ENCODE measurements around the gene B4GALT5. TPM values are rescaled to one million over a fixed set of nuclear protein-coding genes. Genes with fewer than 3 reads are reported as not detected.

Gene B4GALT5
- polyA plus RNA-seq, 3 donors, result 2.4 to 18.3 (median 2.7) TPM

GRCh38 chr20:49759266-49759950 is 45.7 kb upstream of the B4GALT5 start:
- H3K27ac Mint-ChIP-seq, result no peak overlapping the region
- Histone ChIP-seq H3K27me3 (ENCODE audit: control insufficient read depth in 2 of 2, insufficient read depth in 2 of 2, low read length in 2 of 2) (no peaks in the 10 kb centered on the region), H3K4me1 (ENCODE audit: control insufficient read depth in 1 of 2, insufficient read depth in 2 of 2, low read length in 2 of 2) (peaks cover 3% of the 10 kb centered on the region in 2 donors), H3K4me3 (replicated peaks in 1 of 3; ENCODE audit: low read depth in 2 of 3, low read length in 3 of 3) (no peak overlapping the region), H3K27ac (ENCODE audit: low read depth in 1 of 2, low read length in 2 of 2) (no peak overlapping the region), H3K9me3 (replicated peaks in 1 of 2; ENCODE audit: control insufficient read depth in 1 of 2, insufficient read depth in 1 of 2, low read length in 2 of 2) (no peaks in the 10 kb centered on the region), H4K20me1 (ENCODE audit: insufficient read depth, low read length) (no peaks in the 10 kb centered on the region), H3K4me2 (replicated peaks; ENCODE audit: extremely low read depth, low read length, poor library complexity, severe bottlenecking) (no peak overlapping the region), H3K36me3 (replicated peaks in 1 of 2; ENCODE audit: control insufficient read depth in 1 of 2, insufficient read depth in 2 of 2, low read length in 2 of 2) (no peaks in the 10 kb centered on the region), H2AFZ (ENCODE audit: insufficient read depth, low read depth, low read length, poor library complexity, severe bottlenecking) (no peak overlapping the region), H3K9ac (ENCODE audit: insufficient read depth, low read length, poor library complexity, severe bottlenecking) (no peak overlapping the region), H3K79me2 (ENCODE audit: insufficient read depth, low read length) (no peaks in the 10 kb centered on the region)
- H3K4me1 Mint-ChIP-seq, result peaks cover 11% of the 10 kb centered on the region
- H3K27me3 Mint-ChIP-seq (ENCODE audit: low read depth in 3 of 3), result peaks cover 1 to 4% (median 4%) of the 10 kb centered on the region in 3 donors
- TF ChIP-seq CTCF (IDR thresholded peaks at IDR 0.05), result no peak
- H3K36me3 Mint-ChIP-seq, result peaks cover 0 to 2% of the 10 kb centered on the region in 2 donors
- H3K4me3 Mint-ChIP-seq, result no peak overlapping the region
- intact Hi-C loops (cut with micrococcal nuclease), result no loop called here
- whole genome bisulfite sequencing (ENCODE audit: insufficient coverage), result 93% methylated on average over 2 of the region's 7 CpGs
- no peak for DNase-seq
- H3K9me3 Mint-ChIP-seq, result peaks cover 0 to 2% (median 0%) of the 10 kb centered on the region in 7 donors

GRCh38 chr20:49758781-49759180 is 45.1 kb upstream of the B4GALT5 start:
- no peaks in the 10 kb centered on the region for H3K4me1 ChIP-seq (ENCODE audit: control insufficient read depth in 1 of 2, insufficient read depth in 2 of 2, low read length in 2 of 2)
- DNase-seq, result no peak
- TF ChIP-seq CTCF (IDR thresholded peaks at IDR 0.05), result no peak
- H3K4me3 ChIP-seq (replicated peaks in 1 of 3; ENCODE audit: low read depth in 2 of 3, low read length in 3 of 3), result no peak overlapping the region
- H3K36me3 ChIP-seq (replicated peaks in 1 of 2; ENCODE audit: control insufficient read depth in 1 of 2, insufficient read depth in 2 of 2, low read length in 2 of 2), result no peaks in the 10 kb centered on the region
- Mint-ChIP-seq H3K27ac (peak overlapping the region in 1 of 7 donors; percentile 13), H3K4me1 (peaks cover 7% of the 10 kb centered on the region), H3K27me3 (ENCODE audit: low read depth in 3 of 3) (peaks cover 1 to 4% (median 4%) of the 10 kb centered on the region in 3 donors), H3K4me3 (no peak overlapping the region), H3K36me3 (peaks cover 0 to 2% of the 10 kb centered on the region in 2 donors), H3K9me3 (peaks cover 0 to 2% (median 0%) of the 10 kb centered on the region in 7 donors)
- no peak overlapping the region for H3K9ac ChIP-seq (ENCODE audit: insufficient read depth, low read length, poor library complexity, severe bottlenecking)
- 98% methylated on average over 5 of the region's 6 CpGs for WGBS (ENCODE audit: insufficient coverage)
- intact Hi-C loops (cut with micrococcal nuclease), result no loop called here
- H3K27me3 ChIP-seq (ENCODE audit: control insufficient read depth in 2 of 2, insufficient read depth in 2 of 2, low read length in 2 of 2), result no peaks in the 10 kb centered on the region
- H4K20me1 ChIP-seq (ENCODE audit: insufficient read depth, low read length), result no peaks in the 10 kb centered on the region
- H3K27ac ChIP-seq (ENCODE audit: low read depth in 1 of 2, low read length in 2 of 2), result no peak overlapping the region
- no peaks in the 10 kb centered on the region for H3K79me2 ChIP-seq (ENCODE audit: insufficient read depth, low read length)
- no peak overlapping the region for H3K4me2 ChIP-seq (replicated peaks; ENCODE audit: extremely low read depth, low read length, poor library complexity, severe bottlenecking)
- no peaks in the 10 kb centered on the region for H3K9me3 ChIP-seq (replicated peaks in 1 of 2; ENCODE audit: control insufficient read depth in 1 of 2, insufficient read depth in 1 of 2, low read length in 2 of 2)
- no peak overlapping the region for H2AFZ ChIP-seq (ENCODE audit: insufficient read depth, low read depth, low read length, poor library complexity, severe bottlenecking)

All from CD14-positive monocyte (primary cell).